ENCODE data around the gene PIEZO2.

- TF ChIP-seq CTCF (conservative IDR thresholded peaks at IDR 0.05) (no peak), ZFX (IDR thresholded peaks at IDR 0.05) (no peak)
These were observed 37.1 kb downstream of the PIEZO2 start for GRCh38 chr18:11112286-11112685.

Data from C4-2B (cell line).